Vein endothelial cell (primary cell): ENCODE results near the gene PHACTR2. TPM values are rescaled to one million over a fixed set of nuclear protein-coding genes. Genes with fewer than 3 reads are reported as not detected.

Experiments used
- small RNA-seq: library from RNA; depleted of rRNA; stranded (forward); fragments of <200 nt; gene quantifications from one replicate; pipeline ENCODE3, GENCODE V24; 2012
- total RNA-seq: library from RNA; depleted of rRNA; stranded (reverse); fragments of >200 nt; gene quantifications from 2 replicates; pipeline ENCODE4 v1.2.3, GENCODE V29; 2012

The PHACTR2 gene
- 243 and 313 TPM in 2 replicates for total RNA-seq

GRCh38 chr6:143677891-143678791, at the start of gene PHACTR2:
PHACTR2 (plus strand) TSS chr6:143677965; CDS start chr6:143678164, 199 bp downstream.

DNA sequence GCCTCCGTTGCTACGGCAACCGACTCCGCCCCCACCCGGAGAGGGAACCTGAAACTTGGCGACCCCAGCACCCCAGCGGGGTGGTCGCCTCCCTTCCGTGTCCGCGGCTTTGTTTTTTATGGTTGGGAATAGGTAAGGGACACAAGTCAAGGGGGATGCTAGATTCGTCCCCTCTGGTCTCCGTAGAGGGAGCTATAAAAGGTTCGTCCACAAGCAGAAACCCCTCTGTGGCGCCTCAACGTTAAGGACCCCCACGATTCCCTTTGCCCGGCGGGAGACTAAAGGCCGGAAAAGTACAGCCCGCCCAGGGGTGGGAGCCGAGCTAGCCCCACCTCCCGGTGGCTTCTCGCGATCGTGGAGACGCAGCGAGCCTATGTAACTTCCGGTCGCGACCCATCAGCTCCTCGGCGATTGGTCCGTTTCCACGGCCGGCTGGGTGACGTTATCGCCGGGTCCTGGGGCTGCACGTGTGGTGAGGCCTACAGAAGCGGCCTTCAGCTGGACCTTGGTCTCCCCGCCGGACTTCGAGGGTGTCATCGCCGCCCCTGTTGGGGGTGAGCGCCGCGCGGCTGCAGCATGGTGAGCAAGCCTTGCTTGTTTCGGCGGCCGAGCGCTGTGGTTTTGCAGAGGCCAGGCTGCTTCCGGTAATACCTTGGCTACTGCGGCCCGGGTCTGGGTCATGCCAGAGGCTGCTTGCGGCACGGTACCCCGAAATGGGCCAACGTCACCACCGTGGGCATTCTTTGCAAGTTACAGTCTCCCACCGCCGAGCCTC, 165.3 kb downstream of the PHACTR2 start, which contains the start of gene LTV1:
Gene LTV1 (plus strand): TSS at position 437 of the 775 bp plus-strand sequence. CDS start 140 bp downstream, at position 577.

DNA sequence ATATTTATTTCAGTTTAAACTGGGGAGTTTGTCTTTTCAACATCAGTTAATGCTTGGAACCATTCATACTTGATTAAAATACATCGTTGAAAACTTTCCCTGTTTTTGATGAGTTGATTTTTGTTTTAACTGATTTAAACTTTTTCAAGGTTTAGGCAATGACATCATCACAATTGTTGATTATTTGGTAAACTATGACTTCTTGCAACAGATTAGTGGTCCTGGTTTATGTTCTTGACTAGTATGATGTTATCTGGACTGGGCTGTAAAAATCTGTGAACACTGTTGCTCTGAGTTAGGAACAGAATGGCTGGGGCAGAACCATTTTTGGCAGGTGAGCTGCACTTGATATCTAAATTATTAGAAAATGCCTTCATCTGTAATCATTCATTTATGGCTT, 186.5 kb downstream of the PHACTR2 start, which contains the start of gene ZC2HC1B:
Gene ZC2HC1B (plus strand): TSS at position 241 of the 400 bp plus-strand sequence. CDS start 66 bp downstream, at position 307.

Small RNA genes within 50 kb of the gene (small RNA-seq; reads per million reads assigned to genes)
- not detected for gene ZC2HC1B

Other genes starting within 250 kb of the PHACTR2 start
- gene ADAT2, start 227.3 kb upstream of the PHACTR2 start, total RNA-seq = 5.2 and 5.5 TPM in 2 replicates
- 14.0 and 15.9 TPM in 2 replicates for gene PEX3, start 227.2 kb upstream of the PHACTR2 start, total RNA-seq
- 33.6 and 44.4 TPM in 2 replicates for gene FUCA2, start 166.2 kb upstream of the PHACTR2 start, total RNA-seq
- gene LTV1, start 165.4 kb downstream of the PHACTR2 start, total RNA-seq = 17.3 and 21.7 TPM in 2 replicates
- gene ZC2HC1B, start 186.5 kb downstream of the PHACTR2 start, total RNA-seq = not detected in 2 replicates